ENCODE results near the gene LRMDA. TPM values are rescaled to one million over a fixed set of nuclear protein-coding genes. Genes with fewer than 3 reads are reported as not detected.

The LRMDA gene
- total and polyA plus RNA-seq, 2 donors (not counting 3 experiments of a cell fraction or from before 2014, with no cell fraction given) = 9.7 to 18.0 TPM

DNA sequence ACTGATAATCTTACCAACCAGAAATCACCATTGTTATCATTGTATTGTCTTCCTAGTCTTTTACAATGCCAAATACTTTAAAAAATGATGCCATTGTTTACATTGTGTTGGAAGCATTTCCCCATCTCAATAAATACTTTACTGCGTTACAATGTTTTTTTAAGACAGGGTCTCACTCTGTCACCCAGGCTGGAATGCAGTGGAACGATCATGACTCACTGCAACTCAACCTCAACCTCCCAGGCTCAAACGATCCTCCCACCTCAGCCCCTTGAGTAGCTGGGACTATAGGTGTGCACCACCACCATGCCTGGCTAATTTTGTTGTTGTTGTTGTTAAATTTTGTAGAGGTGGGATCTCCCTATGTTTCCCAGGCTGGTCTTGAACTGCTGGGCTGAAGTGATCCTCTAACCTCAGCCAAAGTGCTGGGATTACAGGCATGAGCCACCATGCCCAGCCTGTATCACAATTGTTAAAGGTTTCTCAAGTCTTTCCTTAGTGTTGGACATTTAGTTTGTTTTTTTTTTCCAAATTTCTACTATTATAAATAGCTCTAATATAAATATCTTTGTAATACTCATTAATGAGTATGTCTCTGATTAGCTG is 13.5 kb downstream of the LRMDA start:
- Histone ChIP-seq H3K4me2 (ENCODE audit: insufficient read depth, low read length) (no peak overlapping the region), H3K27ac (ENCODE audit: insufficient read depth, low read depth, low read length) (no peak overlapping the region), H3K27me3 (ENCODE audit: control insufficient read depth in 2 of 2, insufficient read depth in 2 of 2, low read length in 2 of 2) (no peaks in the 10 kb centered on the region), H4K20me1 (replicated peaks; ENCODE audit: control insufficient read depth, extremely low read depth, insufficient read depth, low read length) (no peaks in the 10 kb centered on the region), H3K4me1 (ENCODE audit: control insufficient read depth, extremely low read depth, insufficient read depth, low read length) (no peaks in the 10 kb centered on the region), H3K4me3 (replicated peaks in 1 of 3; ENCODE audit: insufficient read depth in 1 of 3, low read depth in 1 of 3, low read length in 3 of 3) (no peak overlapping the region), H3K79me2 (ENCODE audit: control insufficient read depth, insufficient read depth, low read length) (no peaks in the 10 kb centered on the region), H3K9me3 (replicated peaks; ENCODE audit: control insufficient read depth, insufficient read depth, low read length) (no peaks in the 10 kb centered on the region), H3K9me1 (replicated peaks; ENCODE audit: control insufficient read depth, extremely low read depth, insufficient read depth, low read length) (no peaks in the 10 kb centered on the region), H3K9ac (replicated peaks; ENCODE audit: extremely low read depth, insufficient read depth, low read length) (no peak overlapping the region), H2AFZ (ENCODE audit: low read depth, low read length) (no peak overlapping the region), H3K36me3 (ENCODE audit: control insufficient read depth in 2 of 2, extremely low read depth in 1 of 2, insufficient read depth in 2 of 2, low read length in 2 of 2) (no peaks in the 10 kb centered on the region)
- ChIA-PET CTCF (interaction anchor here (1.3 kb wide), 1 partner anchor 14 kb away, joined by 4 read pairs; no protein-coding TSS in a partner anchor), POLR2A (no interaction called here)
- no peak for FAIRE-seq
- DNase-seq (ENCODE audit: low read depth, low spot score) = no peak
- dilution Hi-C loops (cut with MboI; ENCODE audit: extremely low pct_ligation_motif_present, low sequenced_read_pairs) = no loop called here
- TF ChIP-seq, protein P1, sequence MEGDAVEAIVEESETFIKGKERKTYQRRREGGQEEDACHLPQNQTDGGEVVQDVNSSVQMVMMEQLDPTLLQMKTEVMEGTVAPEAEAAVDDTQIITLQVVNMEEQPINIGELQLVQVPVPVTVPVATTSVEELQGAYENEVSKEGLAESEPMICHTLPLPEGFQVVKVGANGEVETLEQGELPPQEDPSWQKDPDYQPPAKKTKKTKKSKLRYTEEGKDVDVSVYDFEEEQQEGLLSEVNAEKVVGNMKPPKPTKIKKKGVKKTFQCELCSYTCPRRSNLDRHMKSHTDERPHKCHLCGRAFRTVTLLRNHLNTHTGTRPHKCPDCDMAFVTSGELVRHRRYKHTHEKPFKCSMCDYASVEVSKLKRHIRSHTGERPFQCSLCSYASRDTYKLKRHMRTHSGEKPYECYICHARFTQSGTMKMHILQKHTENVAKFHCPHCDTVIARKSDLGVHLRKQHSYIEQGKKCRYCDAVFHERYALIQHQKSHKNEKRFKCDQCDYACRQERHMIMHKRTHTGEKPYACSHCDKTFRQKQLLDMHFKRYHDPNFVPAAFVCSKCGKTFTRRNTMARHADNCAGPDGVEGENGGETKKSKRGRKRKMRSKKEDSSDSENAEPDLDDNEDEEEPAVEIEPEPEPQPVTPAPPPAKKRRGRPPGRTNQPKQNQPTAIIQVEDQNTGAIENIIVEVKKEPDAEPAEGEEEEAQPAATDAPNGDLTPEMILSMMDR (IDR thresholded peaks at IDR 0.05; ENCODE audit: extremely low read depth in 1 of 2, insufficient read depth in 1 of 2, low read depth in 1 of 2, low read length in 2 of 2) = no peak
- TF ChIP-seq GATA2 (IDR thresholded peaks at IDR 0.05; ENCODE audit: insufficient read depth, insufficient read length, low read depth, low read length) (no peak), MYC (IDR thresholded peaks at IDR 0.05; ENCODE audit: low read depth, low read length) (no peak), POLR2AphosphoS5 (IDR thresholded peaks at IDR 0.05; ENCODE audit: insufficient read depth, low read depth, low read length) (no peak), EZH2 (IDR thresholded peaks at IDR 0.05; ENCODE audit: borderline replicate concordance, low read depth, low read length, severe bottlenecking) (no peak), JUN (IDR thresholded peaks at IDR 0.05; ENCODE audit: borderline replicate concordance, insufficient read depth, insufficient read length, low read depth) (no peak), FOS (IDR thresholded peaks at IDR 0.05; ENCODE audit: borderline replicate concordance, insufficient read depth, low read length) (no peak), POLR2A (IDR thresholded peaks at IDR 0.05; ENCODE audit: low read depth, low read length) (no peak)
- TF ChIP-seq, protein P2, sequence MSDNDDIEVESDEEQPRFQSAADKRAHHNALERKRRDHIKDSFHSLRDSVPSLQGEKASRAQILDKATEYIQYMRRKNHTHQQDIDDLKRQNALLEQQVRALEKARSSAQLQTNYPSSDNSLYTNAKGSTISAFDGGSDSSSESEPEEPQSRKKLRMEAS (IDR thresholded peaks at IDR 0.05; ENCODE audit: insufficient read depth, insufficient read length) = no peak
- intact Hi-C loops (cut with micrococcal nuclease) = no loop called here
- BruUV-seq (replicated peaks) = no TSS peak
